HEK293 (cell line): Measurements from ENCODE around the gene BAG5.
"Not testable (repeated sequence)": the region's sequence is repeated elsewhere in the genome, so short reads cannot be mapped to it uniquely, and the experiment has no call there.

Experiments used
- CTCF ChIA-PET: fragments of 350-600 bp; formaldehyde crosslinking; extraction: SDS; loops from one replicate; lab custom pipeline; 2021; ENCODE audit warnings: antibody characterized with exemption; lab: Yijun Ruan, JAX
- POLR2A ChIA-PET: fragments of 300-600 bp; formaldehyde crosslinking; extraction: SDS; loops from one replicate; lab custom pipeline; 2020; ENCODE audit warnings: antibody characterized with exemption, inconsistent platforms; lab: Yijun Ruan, JAX
- H3K27ac ChIP-seq: fragments of 200-500 bp; sonication (Bioruptor generic); 2 replicates; pipeline ENCODE4 v1.5.1; 2014; ENCODE audit warnings: low read depth, low read length, control low read depth, inconsistent platforms; ENCODE audit errors: extremely low read depth
- H3K36me3 ChIP-seq, 2 experiments: fragments of 200-500 bp in 1 of 2; sonication (Bioruptor generic) in 1 of 2; 1 replicate in 1 of 2; 2 replicates in 1 of 2; pipeline ENCODE4 v1.5.1; 2014 to 2017; ENCODE audit warnings: inconsistent platforms in 2 of 2, low read length in 2 of 2; ENCODE audit not compliant: control insufficient read depth in 2 of 2, insufficient read depth in 1 of 2
- H3K4me1 ChIP-seq: fragments of 200-500 bp; sonication (Bioruptor generic); 2 replicates; pipeline ENCODE4 v1.5.1; 2014; ENCODE audit warnings: mild to moderate bottlenecking, low read length, inconsistent platforms; ENCODE audit not compliant: control insufficient read depth, insufficient read depth
- H3K4me3 ChIP-seq: 2 replicates; pipeline ENCODE4 v1.5.1; 2011; ENCODE audit warnings: low read depth, mild to moderate bottlenecking, control low read depth, low read length, moderate library complexity
- H3K9me3 ChIP-seq: fragments of 200-500 bp; sonication (Bioruptor generic); 2 replicates; pipeline ENCODE4 v1.5.1; 2014; ENCODE audit warnings: low read depth, low read length, inconsistent platforms; ENCODE audit not compliant: control insufficient read depth, insufficient read depth
- ATF2 ChIP-seq: fragments of 450-650 bp; formaldehyde crosslinking; IDR thresholded peaks from 2 replicates; pipeline ENCODE4 v1.5.1; 2016; ENCODE audit warnings: missing biosample characterization, missing genetic modification characterization, low read depth
- KLF7 ChIP-seq: fragments of 450-650 bp; formaldehyde crosslinking; IDR thresholded peaks from 2 replicates; pipeline ENCODE4 v1.5.1; 2016; ENCODE audit warnings: missing biosample characterization, missing genetic modification characterization, borderline replicate concordance
- KLF8 ChIP-seq: fragments of 450-650 bp; formaldehyde crosslinking; IDR thresholded peaks from 2 replicates; pipeline ENCODE4 v1.5.1; 2016; ENCODE audit warnings: missing biosample characterization, missing genetic modification characterization
- OSR2 ChIP-seq: fragments of 450-650 bp; formaldehyde crosslinking; IDR thresholded peaks from 2 replicates; pipeline ENCODE4 v1.5.1; 2016; ENCODE audit warnings: missing biosample characterization, missing genetic modification characterization
- SP2 ChIP-seq: fragments of 450-650 bp; formaldehyde crosslinking; IDR thresholded peaks from 2 replicates; pipeline ENCODE4 v1.5.1; 2016; ENCODE audit warnings: missing biosample characterization, missing genetic modification characterization
- SP3 ChIP-seq: fragments of 450-650 bp; formaldehyde crosslinking; IDR thresholded peaks from 2 replicates; pipeline ENCODE4 v1.5.1; 2016; ENCODE audit warnings: missing biosample characterization, missing genetic modification characterization
- YY2 ChIP-seq: fragments of 450-650 bp; formaldehyde crosslinking; IDR thresholded peaks from 2 replicates; pipeline ENCODE4 v1.5.1; 2016; ENCODE audit warnings: missing biosample characterization, missing genetic modification characterization
- ZIC2 ChIP-seq: fragments of 450-650 bp; formaldehyde crosslinking; IDR thresholded peaks from 2 replicates; pipeline ENCODE4 v1.5.1; 2016; ENCODE audit warnings: missing biosample characterization, missing genetic modification characterization
- ZNF121 ChIP-seq: fragments of 450-650 bp; formaldehyde crosslinking; IDR thresholded peaks from 2 replicates; pipeline ENCODE4 v1.5.1; 2016; ENCODE audit warnings: missing biosample characterization, missing genetic modification characterization
- ZNF138 ChIP-seq: fragments of 450-650 bp; formaldehyde crosslinking; IDR thresholded peaks from 2 replicates; pipeline ENCODE4 v1.5.1; 2016; ENCODE audit warnings: missing biosample characterization, missing genetic modification characterization, borderline replicate concordance
- ZNF223 ChIP-seq: fragments of 450-650 bp; formaldehyde crosslinking; IDR thresholded peaks from 2 replicates; pipeline ENCODE4 v1.5.1; 2016; ENCODE audit warnings: missing biosample characterization, missing genetic modification characterization
- ZNF239 ChIP-seq: fragments of 450-650 bp; formaldehyde crosslinking; IDR thresholded peaks from 2 replicates; pipeline ENCODE4 v1.5.1; 2016; ENCODE audit warnings: missing biosample characterization, missing genetic modification characterization
- ZNF37A ChIP-seq: fragments of 450-650 bp; IDR thresholded peaks from 2 replicates; pipeline ENCODE4 v1.5.1; 2018; ENCODE audit warnings: missing biosample characterization, missing genetic modification characterization
- ZNF473 ChIP-seq: fragments of 450-650 bp; formaldehyde crosslinking; IDR thresholded peaks from 2 replicates; pipeline ENCODE4 v1.5.1; 2017; ENCODE audit warnings: missing biosample characterization, missing genetic modification characterization
- ZNF548 ChIP-seq: fragments of 450-650 bp; formaldehyde crosslinking; IDR thresholded peaks from 2 replicates; pipeline ENCODE4 v1.5.1; 2016; ENCODE audit warnings: missing biosample characterization, missing genetic modification characterization
- ZNF555 ChIP-seq: fragments of 450-650 bp; formaldehyde crosslinking; conservative IDR thresholded peaks from 2 replicates; pipeline ENCODE4 v1.5.1; 2017; ENCODE audit warnings: missing biosample characterization, mild to moderate bottlenecking, missing genetic modification characterization, inconsistent platforms
- ZNF580 ChIP-seq: fragments of 450-650 bp; formaldehyde crosslinking; IDR thresholded peaks from 2 replicates; pipeline ENCODE4 v1.5.1; 2016; ENCODE audit warnings: missing biosample characterization, missing genetic modification characterization
- ZNF645 ChIP-seq: fragments of 450-650 bp; formaldehyde crosslinking; IDR thresholded peaks from 2 replicates; pipeline ENCODE4; 2016; ENCODE audit warnings: missing biosample characterization, missing genetic modification characterization
- ZNF707 ChIP-seq: fragments of 450-650 bp; formaldehyde crosslinking; IDR thresholded peaks from 2 replicates; pipeline ENCODE4 v1.5.1; 2016; ENCODE audit warnings: missing biosample characterization, missing genetic modification characterization
- ZNF837 ChIP-seq: fragments of 450-650 bp; formaldehyde crosslinking; IDR thresholded peaks from 2 replicates; pipeline ENCODE4 v1.5.1; 2016; ENCODE audit warnings: missing biosample characterization, missing genetic modification characterization
- TF ChIP-seq, protein P1 (sequence below): fragments of 450-650 bp; formaldehyde crosslinking; IDR thresholded peaks from 2 replicates; pipeline ENCODE4 v1.5.1; 2016; ENCODE audit warnings: missing biosample characterization, missing genetic modification characterization
- TF ChIP-seq, protein P2 (sequence below): fragments of 450-650 bp; formaldehyde crosslinking; IDR thresholded peaks from 2 replicates; pipeline ENCODE4 v1.5.1; 2017; ENCODE audit warnings: missing biosample characterization, missing genetic modification characterization
- TF ChIP-seq, protein P3 (sequence below): fragments of 450-650 bp; formaldehyde crosslinking; IDR thresholded peaks from 2 replicates; pipeline ENCODE4 v1.5.1; 2016; ENCODE audit warnings: missing biosample characterization, missing genetic modification characterization

The BAG5 gene

GRCh38 chr14:103562429-103563225, at the start of gene BAG5, which contains the start of gene COA8 (continued):
- peak; percentile 81 for TF ChIP-seq SP3 (tag by site-specific recombination)
- peak; percentile 56; the same call in 1 of the 2 replicates for TF ChIP-seq ZNF121 (tag by site-specific recombination)
- no peak; the same call in 1 of the 2 replicates for TF ChIP-seq OSR2 (tag by site-specific recombination)
- TF ChIP-seq, protein P1, sequence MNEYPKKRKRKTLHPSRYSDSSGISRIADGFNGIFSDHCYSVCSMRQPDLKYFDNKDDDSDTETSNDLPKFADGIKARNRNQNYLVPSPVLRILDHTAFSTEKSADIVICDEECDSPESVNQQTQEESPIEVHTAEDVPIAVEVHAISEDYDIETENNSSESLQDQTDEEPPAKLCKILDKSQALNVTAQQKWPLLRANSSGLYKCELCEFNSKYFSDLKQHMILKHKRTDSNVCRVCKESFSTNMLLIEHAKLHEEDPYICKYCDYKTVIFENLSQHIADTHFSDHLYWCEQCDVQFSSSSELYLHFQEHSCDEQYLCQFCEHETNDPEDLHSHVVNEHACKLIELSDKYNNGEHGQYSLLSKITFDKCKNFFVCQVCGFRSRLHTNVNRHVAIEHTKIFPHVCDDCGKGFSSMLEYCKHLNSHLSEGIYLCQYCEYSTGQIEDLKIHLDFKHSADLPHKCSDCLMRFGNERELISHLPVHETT (tag by site-specific recombination) = no peak
- TF ChIP-seq ZNF37A (tag by site-specific recombination) = 0 out of 2 replicates have a peak, but pooled peaks have one; percentile 12
- 0 out of 2 replicates have a peak, but pooled peaks have one; percentile 36 for TF ChIP-seq ZNF837
- TF ChIP-seq ATF2 = no peak
- no peak for TF ChIP-seq ZNF138 (tag by site-specific recombination)
- TF ChIP-seq YY2 (tag by site-specific recombination) = peak; percentile 79
- no peak for TF ChIP-seq ZNF555 (tag by site-specific recombination)
- TF ChIP-seq ZNF580 (tag by site-specific recombination) = no peak
- TF ChIP-seq SP2 = peak; percentile 65
- TF ChIP-seq, protein P2, sequence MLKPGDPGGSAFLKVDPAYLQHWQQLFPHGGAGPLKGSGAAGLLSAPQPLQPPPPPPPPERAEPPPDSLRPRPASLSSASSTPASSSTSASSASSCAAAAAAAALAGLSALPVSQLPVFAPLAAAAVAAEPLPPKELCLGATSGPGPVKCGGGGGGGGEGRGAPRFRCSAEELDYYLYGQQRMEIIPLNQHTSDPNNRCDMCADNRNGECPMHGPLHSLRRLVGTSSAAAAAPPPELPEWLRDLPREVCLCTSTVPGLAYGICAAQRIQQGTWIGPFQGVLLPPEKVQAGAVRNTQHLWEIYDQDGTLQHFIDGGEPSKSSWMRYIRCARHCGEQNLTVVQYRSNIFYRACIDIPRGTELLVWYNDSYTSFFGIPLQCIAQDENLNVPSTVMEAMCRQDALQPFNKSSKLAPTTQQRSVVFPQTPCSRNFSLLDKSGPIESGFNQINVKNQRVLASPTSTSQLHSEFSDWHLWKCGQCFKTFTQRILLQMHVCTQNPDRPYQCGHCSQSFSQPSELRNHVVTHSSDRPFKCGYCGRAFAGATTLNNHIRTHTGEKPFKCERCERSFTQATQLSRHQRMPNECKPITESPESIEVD (tag by site-specific recombination) = no peak
- peak; percentile 59 for TF ChIP-seq ZIC2 (tag by site-specific recombination)
- peak; percentile 80; the same call in 1 of the 2 replicates for TF ChIP-seq KLF7 (tag by site-specific recombination)
- no peak for TF ChIP-seq ZNF645 (tag by site-specific recombination)

DNA sequence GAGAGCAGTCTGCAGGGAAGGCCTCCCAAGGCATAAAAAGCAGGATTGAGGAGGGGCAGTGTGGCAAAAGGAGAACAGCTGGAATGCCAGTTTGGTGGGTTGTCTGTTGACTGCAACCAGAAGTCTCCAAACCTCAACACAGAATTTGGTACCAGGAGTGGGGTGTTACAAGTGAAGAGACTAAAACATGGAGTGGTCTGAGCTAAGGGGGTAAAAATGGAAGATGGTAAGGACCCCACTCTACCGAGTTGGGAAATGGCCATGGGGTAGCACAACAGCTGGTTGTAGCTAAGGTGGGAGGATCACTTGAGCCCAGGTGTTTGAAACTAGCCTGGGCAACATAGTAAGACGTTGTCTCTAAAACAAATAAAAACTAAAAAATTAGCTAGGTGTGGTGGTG, 48.8 kb upstream of the BAG5 start:
- TF ChIP-seq ZNF223 (tag by site-specific recombination) (no peak), ZNF239 (tag by site-specific recombination) (no peak), ZNF707 (peak; percentile 100), ZNF548 (tag by site-specific recombination) (no peak), KLF8 (tag by site-specific recombination) (no peak), ZNF473 (tag by site-specific recombination) (no peak)
- TF ChIP-seq, protein P3, sequence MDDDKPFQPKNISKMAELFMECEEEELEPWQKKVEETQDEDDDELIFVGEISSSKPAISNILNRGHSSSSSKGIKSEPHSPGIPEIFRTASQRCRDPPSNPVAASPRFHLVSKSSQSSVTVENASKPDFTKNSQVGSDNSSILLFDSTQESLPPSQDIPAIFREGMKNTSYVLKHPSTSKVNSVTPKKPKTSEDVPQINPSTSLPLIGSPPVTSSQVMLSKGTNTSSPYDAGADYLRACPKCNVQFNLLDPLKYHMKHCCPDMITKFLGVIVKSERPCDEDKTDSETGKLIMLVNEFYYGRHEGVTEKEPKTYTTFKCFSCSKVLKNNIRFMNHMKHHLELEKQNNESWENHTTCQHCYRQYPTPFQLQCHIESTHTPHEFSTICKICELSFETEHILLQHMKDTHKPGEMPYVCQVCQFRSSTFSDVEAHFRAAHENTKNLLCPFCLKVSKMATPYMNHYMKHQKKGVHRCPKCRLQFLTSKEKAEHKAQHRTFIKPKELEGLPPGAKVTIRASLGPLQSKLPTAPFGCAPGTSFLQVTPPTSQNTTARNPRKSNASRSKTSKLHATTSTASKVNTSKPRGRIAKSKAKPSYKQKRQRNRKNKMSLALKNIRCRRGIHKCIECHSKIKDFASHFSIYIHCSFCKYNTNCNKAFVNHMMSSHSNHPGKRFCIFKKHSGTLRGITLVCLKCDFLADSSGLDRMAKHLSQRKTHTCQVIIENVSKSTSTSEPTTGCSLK = no peak

GRCh38 chr14:103609081-103609480, 46.6 kb upstream of the BAG5 start:
- H3K4me3 ChIP-seq, POLR2A ChIA-PET, H3K4me1 ChIP-seq, H3K36me3 ChIP-seq, H3K27ac ChIP-seq, H3K9me3 ChIP-seq: not testable (repeated sequence)
- CTCF ChIA-PET = interaction anchor here (0.7 kb wide), 1 partner anchor 23 kb away, joined by 3 read pairs; no protein-coding TSS in a partner anchor

More for the DNA sequence above, 48.8 kb upstream of the BAG5 start:
- CTCF ChIA-PET = interaction anchor here (0.5 to 0.9 kb wide), 3 partner anchors 65 to 388 kb away, joined by 3 to 4 read pairs (median 4); no protein-coding TSS in a partner anchor
- H3K4me3 ChIP-seq = no peak overlapping the region
- no peak overlapping the region for H3K27ac ChIP-seq
- H3K9me3 ChIP-seq = no peaks in the 10 kb centered on the region
- H3K36me3 ChIP-seq = no peaks in the 10 kb centered on the region
- H3K4me1 ChIP-seq = no peaks in the 10 kb centered on the region; the same call in 1 of the 2 replicates
- POLR2A ChIA-PET = no interaction called here
